ENCODE data around the gene USP50.
"Not testable (repeated sequence)": the region's sequence is repeated elsewhere in the genome, so short reads cannot be mapped to it uniquely, and the experiment has no call there.

The USP50 gene

GRCh38 chr15:50501815-50502214 is 44.7 kb downstream of the USP50 start:
- no peak for DNase-seq

- DNase-seq = no peak
These were observed 46.1 kb downstream of the USP50 start for GRCh38 chr15:50500352-50500751.

- DNase-seq = no peak
These were observed 49.8 kb downstream of the USP50 start for GRCh38 chr15:50496692-50497091.

- DNase-seq = not testable (repeated sequence)
These were observed 51.9 kb downstream of the USP50 start for GRCh38 chr15:50494547-50494946.

GRCh38 chr15:50493625-50494024 is 52.8 kb downstream of the USP50 start:
- DNase-seq = no peak

- DNase-seq = no peak
These were observed 59.2 kb downstream of the USP50 start for GRCh38 chr15:50487287-50487686.

- no peak for DNase-seq
These were observed 61.1 kb downstream of the USP50 start for GRCh38 chr15:50485389-50485788.

- no peak for DNase-seq
These were observed 61.7 kb downstream of the USP50 start for GRCh38 chr15:50484781-50485180.

GRCh38 chr15:50476143-50476542 is 70.3 kb downstream of the USP50 start:
- no peak for DNase-seq

- no peak for DNase-seq
These were observed 75.4 kb downstream of the USP50 start for GRCh38 chr15:50471072-50471471.

GRCh38 chr15:50463423-50464358 is 82.8 kb downstream of the USP50 start:
- no peak for DNase-seq

- no peak for DNase-seq
These were observed 87.9 kb downstream of the USP50 start for GRCh38 chr15:50458348-50459112.

- DNase-seq = no peak
These were observed 93.5 kb downstream of the USP50 start for GRCh38 chr15:50452927-50453326.
